HG02759 (cell line): ENCODE results near the gene PRSS33.

Experiments
- ATAC-seq: cut with Tn5 transposase; IDR thresholded peaks from one replicate; pipeline ENCODE4 v1.9.1; 2021; ENCODE audit warnings: mild to moderate bottlenecking, moderate library complexity; ENCODE audit not compliant: unreplicated experiment

The PRSS33 gene

DNA sequence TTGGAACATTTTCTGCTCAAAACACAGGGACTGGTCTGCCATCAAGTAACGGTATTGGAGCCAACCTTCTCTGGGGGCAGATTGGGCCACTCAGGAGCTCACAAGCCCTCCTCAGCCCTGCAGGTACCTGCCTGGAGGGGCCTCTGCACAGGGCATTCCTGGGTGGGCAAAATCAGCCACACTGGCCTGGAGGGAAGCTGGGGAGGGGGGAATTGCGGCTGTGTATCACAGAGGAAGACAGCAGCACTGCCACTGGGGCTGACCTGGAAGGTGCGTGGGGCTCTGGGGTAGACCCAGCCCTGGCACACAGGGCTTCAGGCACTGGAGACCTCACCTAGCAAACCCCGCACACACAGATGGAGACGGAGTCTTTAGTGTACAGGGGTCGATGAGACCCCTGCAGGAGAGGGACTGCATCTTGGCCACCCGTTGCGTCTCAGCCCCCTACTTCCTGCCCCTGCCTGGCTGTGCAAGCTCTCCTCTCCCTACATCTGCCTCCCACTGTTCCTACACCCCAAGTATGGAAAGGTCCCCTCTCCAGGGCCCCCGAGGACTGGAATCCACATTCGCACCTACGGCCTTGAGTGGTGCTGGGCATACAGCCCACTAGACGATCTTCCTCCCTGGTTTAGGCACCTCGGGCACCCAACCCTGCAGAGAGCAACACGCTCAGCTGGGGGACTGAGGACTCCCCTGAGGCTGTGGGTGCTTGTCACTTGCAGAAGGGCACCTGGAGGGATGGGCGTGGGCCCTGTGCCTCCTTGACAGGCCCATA, 42.1 kb downstream of the PRSS33 start:
- ATAC-seq = no peak

DNA sequence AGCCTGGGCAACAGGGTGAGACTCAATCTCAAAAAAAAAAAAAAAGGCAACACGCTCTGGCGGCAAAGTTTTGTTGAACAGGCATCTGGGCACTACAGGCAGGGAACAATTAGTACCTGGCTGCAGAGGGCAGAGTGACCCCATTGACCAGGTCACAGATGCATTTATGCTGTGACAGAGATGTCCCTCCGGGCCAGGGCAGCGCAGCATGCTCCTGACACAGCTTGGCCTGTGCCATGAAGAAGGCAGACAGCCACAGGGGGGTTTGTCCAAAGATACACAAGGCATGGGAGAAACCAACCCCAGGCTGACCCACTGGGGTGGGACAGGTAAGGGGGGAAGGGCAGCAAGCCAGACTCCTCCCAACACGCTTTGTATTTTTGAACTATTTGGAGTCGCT, 42.6 kb downstream of the PRSS33 start:
- no peak for ATAC-seq

DNA sequence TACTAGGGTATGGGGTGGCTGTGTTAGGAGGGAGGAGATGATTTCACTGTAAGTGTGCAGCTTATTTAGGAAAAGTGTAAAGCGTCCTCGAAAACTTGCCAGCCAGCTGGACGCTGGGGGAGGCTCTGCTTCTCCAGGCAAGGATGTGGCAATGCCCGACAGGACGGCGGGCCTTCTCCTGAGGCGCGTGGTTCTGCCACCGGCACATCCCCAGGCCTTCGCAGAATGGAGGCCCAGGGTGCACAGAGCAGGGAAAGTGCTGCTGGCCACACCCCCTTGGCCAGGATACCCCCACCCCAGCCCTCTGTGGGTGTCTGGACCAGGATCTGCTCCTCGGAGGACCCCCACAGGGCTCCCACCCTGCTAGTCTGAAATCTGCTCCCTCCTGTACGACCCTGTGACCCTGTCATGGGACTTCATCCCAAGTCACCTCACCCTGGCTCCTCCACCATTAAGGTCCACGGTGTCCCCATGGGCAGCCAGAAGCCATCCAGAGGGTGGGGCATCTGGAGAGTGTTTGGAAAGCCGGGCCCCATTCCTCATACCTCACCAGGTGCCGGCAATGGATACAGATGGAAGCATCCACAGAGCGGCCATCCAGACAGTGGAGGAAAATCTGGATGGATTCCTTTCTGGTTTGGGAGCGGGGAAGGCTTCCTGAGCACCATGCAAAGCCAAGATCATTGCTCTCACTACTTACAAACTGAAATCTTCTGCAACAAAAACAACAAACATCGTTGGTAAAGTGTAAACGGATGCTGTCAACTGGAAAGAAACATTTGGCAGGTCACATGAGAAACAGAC, 44.2 kb downstream of the PRSS33 start:
- no peak for ATAC-seq

DNA sequence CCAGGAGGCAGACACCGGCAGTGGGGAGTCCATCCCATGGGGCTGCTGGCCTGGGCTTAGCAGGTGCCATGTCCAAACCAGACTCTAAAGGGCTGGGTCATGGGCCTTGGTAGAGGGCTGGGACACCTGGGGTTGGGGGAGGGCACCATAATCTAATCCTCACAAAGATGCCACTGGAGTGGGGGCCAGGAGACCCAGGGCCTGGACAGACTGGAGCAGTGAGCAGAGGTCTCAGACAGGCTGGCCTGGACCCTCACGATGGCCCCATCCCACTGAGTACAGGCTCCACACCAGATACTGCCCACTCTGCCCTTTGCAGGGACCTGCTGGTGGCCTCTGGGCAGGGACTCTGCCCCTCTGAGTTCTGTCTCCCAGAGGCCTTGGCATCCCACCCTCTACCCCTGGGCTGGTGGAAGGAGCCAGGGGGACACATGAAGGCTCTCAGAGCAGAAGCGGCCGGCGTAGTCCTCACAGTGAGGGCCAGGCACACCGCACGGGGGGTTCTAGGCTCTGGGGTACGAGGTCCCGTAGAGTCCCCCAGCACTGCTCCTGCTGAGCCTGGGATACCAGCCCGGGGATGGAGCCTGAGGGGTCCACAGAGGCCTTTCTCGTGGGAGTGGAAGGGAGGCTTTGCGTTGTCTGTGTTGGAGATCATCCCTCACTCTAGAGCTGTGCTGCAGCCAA, 44.9 kb downstream of the PRSS33 start:
- no peak for ATAC-seq

DNA sequence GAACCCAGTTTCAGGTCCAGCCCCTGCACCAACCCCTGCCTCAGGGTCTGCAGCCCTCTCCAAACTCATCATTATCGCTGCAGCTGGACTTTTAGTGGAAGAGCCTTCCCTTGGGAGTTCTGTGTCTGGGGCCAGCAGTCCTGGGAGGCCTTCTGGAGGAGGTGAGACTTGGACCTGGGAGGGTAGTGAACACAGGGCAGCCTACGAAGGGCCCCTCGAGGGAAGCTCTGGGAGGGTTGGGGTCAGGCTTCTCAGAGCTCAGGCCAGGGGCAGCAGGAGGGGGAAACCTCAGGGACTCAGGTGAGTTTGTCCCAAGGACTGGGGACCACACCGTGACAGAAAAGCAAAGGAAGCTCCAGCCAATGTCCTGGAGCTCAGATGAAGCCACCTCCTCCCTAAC, 46.2 kb downstream of the PRSS33 start:
- no peak for ATAC-seq

DNA sequence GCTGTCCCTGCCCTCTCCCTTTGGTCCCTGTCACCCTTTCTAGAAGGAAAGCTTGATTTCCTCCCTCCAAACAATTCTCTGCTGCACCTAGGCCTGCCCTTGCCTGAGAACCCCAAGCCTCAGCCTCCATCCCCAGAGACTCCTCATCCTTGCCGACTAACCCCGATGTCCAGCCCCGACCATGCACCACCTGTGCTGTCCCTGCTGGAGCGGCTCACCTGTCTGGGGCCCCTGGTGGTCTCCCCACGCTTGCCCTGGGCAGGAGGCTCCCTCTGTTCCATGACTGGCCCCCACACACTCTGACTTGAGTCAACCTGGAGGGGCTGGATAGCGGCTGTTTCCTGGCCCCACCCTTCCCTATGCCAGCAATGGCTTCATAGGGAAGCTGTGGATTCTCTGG, 46.9 kb downstream of the PRSS33 start:
- no peak for ATAC-seq

DNA sequence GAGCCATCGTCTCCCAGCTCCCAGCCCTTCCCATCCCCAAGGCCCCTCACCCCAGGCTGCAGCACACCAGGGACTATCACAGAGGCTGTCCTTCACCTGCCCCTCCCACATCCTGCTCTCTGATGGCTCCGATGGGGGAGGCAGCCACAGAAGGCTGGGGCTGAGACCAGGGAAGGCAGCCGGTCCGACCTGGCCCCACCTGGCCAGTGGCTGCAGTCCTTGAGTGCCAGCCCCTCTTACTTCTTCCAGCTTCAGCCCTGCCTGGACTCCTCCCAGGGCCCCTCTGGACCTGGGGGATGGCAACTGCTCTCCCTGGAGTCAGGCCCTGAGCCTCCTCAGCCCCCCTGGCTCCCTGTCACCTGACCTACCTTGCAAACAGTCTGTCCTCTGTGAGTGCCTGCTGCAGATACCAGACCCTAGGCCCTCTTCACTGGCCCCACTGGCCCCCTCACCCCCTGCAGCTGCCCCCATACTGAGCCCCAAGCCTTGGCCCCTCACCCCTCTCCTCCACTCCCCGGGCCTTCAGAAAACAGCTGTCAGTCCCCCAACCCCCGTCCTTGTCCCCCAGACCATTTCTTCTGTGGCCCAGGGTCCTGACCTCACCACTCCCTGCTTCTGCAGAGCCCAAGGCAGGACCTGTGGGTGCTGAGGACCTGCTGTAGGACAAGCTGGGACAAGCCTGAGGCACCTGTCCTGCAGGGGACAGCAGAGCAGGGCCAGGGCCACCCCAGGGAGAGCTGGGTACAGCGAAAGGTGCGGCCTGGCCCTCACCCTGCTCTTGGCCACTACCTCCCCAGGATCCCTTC, 47.5 kb downstream of the PRSS33 start:
- no peak for ATAC-seq

DNA sequence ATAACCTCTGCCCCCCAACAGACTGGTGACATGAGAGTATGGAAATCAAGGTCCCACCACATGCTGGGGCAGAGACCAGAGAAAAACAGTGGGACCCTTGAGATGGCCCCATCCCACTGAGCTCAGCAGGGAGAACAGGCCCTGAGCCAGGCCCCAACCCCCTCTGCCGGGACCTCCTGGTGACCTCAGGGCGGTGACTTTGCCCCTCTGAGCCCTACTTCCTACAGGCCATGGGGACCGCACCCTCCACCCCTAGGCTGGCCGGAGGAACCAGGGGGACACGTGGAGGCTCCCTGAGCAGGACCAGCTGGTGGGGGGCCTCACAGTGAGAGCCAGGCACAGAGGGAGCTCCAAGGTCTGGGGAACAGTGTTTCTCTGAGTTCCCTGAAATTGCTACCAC, 48.7 kb downstream of the PRSS33 start:
- no peak for ATAC-seq

DNA sequence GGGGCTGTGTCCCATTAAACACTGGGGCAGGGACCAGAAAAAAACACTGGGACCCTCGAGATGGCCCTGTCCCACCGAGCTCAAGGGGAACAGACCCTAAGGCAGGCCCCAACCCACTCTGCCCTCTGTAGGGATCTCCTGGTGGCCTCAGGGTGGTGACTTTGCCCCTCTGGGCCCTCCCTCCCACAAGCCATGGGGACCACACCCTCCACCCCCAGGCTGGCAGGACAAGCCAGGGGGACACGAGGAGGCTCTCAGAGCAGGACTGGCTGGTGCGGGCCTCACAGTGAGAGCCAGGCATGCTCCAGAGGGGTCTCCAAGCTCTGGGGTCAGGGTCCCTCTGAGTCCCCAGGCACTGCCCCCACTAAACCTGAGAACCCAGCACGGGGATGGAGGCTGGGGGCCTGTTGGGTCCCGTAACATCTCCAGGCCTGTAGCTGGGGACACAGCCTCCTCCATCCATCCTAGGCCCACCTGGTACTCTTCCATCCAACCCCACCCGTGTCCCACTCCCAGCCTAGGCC, 49.4 kb downstream of the PRSS33 start:
- no peak for ATAC-seq

DNA sequence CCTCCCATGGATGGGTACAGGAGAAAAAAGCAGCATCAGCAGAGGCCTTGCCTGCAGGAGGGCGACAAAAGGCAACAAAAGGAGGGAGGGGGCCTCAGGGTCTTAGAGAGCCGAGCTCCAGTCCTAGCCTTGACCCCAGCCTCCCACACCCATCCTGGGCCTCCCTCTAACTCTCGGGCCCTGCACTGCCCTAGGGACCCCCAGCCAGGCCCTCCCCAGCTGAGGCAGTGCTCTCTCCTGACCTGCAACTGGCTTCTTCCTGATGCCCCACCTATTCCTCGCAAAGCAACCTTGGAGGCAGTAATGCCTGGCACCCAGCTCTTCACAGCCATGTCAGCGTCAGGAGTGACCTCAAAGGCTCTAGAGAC, 50.1 kb downstream of the PRSS33 start:
- no peak for ATAC-seq

DNA sequence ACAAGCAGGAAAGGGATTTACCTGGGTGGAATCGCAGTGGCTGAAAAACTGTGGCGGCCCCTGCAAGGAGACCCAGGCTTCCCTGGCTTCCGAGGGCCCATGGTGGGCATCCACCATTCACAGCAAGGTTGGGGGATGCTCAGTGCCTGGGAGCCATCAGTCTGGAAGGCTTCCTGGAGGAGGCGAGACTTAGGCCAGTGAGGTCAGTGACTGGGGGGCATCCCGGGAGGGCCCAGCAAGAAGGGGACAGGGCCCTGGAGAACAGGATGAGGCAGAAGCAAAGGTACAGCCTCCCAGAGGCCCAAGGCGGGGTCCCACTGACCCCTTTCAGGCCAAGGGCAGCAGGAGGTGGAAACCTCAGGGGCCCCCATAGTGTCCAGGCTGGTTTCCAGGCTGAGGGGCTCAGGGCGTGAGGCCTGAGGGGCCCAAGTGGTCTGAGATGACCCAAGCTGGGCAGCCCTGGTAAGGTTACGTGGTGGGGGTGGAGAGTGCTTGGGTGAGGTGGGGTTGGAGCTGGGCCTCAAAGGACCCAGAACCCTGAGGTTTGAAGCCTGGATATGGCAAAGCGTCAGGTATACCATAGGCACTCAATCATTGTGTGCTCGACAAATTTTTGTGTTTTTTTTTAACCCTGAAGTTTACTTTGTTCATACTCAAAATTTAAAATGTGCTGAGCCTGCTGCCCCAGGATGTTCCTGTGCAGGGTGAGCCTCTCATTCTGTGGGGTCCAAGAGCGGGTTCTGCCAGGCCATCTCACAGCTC, 50.7 kb downstream of the PRSS33 start:
- ATAC-seq = no peak

DNA sequence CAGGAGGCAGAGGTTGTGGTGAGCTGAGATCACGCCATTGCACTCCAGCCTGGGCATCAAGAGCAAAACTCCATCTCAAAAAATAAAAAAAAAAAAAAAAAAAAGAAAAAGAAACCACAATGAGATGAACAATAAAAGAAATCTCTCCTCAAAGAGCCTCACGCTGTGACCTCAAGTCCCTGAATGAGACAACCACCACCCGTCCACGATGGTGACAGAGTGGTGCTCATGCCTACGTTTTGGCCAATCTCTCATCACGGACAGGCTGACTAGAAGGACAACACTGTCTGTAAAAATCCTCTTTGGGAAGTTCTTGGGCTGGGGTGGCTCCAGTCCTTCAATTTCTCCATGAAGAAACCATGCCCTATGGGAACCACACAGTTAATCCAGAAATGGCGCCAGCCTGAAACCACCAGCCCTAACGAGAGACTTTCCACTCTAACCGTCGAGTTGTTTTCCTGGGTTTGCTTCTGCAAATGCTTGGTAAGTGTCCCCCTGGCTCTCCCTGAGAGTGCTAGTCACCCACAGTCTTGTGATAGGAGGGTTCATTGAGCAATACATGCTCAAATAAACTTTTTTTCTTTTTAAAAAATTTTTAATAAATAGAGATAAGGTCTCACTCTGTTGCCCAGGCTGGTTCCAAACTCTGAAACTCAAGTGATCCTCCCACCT, 52.4 kb downstream of the PRSS33 start:
- no peak for ATAC-seq
